Mucosa of gallbladder (tissue), 1 donor: ENCODE results near the gene HOXA3. TPM values are rescaled to one million over a fixed set of nuclear protein-coding genes. Genes with fewer than 3 reads are reported as not detected.

Experiments used
- DNase-seq: peaks from one replicate; pipeline ENCODE4 v3.0.0-alpha.2; 2020; ENCODE audit warnings: low spot score
- total RNA-seq: library from RNA; stranded (reverse); gene quantifications from one replicate; pipeline ENCODE4 v1.2.1, GENCODE V29; 2021
- donor health status: DM: no; HTN: no; CAD: no.

Gene HOXA3
- total RNA-seq, 1 donor from 2014 or later, result 1.8 TPM

GRCh38 chr7:27166531-27167505, 14.4 kb upstream of the HOXA3 start:
- DNase-seq, result no peak

DNA sequence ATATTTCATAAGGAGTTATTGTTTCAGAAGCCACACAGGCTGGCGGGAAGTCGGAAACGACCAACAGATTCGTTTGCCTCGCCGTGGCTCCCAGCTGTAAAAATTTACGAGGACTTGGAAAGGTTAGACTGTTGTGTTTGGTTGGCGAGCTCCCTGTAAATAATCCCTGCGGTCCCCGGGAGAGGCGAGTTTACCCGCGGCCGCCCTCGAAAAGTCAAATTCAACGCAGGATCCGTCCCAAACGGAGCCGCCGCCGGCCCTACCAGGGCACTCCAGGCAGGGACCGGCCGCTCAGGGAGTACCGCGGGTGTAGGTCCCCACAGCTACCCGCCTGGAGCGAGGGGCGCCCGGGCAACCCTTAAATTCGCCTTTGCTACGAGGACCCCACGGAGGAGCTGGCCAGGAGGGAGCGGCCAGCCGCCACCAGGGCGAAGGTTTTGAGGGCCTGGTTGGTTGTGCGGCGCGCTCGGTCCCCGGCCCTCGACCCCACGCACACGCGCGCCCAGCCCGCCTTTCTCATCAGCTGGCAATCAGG, 13.7 kb upstream of the HOXA3 start:
- DNase-seq, result no peak

- no peak for DNase-seq
Observed at GRCh38 chr7:27165089-27165995, 13.0 kb upstream of the HOXA3 start, which contains the start of gene HOXA9. Gene HOXA9 (minus strand): TSS chr7:27165537. CDS start chr7:27165457, 80 bp downstream.

DNA sequence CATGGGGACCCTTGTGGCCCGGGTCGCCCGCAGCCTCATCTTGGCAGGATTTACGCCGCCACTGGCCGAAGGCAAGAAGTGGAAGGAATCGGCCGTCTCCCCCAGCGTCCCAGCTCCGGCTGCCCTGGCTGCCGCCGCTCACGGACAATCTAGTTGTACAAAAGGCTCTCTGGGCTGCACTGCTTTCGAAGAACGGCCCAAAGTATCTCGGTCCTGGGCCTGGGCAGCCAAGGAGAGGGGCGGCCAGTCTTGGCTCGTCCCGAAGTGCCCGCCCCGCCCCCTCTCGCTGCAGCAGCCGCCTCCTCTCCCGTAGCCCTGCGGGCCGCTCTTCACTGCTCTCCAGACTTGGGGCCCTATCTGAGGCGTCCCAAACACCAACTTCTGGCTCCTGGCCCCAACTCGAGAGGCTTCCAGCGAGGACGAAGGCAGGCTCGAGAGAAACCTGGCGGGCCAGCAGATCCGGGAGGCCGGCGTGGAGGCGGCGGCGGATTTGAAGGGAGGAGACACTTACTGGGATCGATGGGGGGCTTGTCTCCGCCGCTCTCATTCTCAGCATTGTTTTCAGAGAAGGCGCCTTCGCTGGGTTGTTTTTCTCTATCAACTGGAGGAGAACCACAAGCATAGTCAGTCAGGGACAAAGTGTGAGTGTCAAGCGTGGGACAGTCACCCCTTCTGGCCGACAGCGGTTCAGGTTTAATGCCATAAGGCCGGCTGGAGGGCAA, 12.1 kb upstream of the HOXA3 start:
- no peak for DNase-seq

DNA sequence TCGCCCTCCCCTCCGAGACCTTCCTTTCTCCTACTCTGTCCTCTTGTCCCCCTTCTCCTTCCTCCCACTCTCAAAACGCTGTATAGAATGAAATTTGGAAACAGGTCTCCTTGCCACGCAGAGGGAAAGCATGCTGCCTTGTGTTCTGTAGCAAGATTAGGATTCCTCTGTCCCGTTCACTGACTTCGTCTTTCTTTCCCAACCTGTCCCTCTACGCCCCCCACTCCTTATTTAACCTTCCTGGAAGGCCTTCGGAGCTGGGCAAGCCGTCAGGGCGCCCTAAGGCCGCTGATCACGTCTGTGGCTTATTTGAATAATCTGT, 11.6 kb upstream of the HOXA3 start:
- no peak for DNase-seq

DNA sequence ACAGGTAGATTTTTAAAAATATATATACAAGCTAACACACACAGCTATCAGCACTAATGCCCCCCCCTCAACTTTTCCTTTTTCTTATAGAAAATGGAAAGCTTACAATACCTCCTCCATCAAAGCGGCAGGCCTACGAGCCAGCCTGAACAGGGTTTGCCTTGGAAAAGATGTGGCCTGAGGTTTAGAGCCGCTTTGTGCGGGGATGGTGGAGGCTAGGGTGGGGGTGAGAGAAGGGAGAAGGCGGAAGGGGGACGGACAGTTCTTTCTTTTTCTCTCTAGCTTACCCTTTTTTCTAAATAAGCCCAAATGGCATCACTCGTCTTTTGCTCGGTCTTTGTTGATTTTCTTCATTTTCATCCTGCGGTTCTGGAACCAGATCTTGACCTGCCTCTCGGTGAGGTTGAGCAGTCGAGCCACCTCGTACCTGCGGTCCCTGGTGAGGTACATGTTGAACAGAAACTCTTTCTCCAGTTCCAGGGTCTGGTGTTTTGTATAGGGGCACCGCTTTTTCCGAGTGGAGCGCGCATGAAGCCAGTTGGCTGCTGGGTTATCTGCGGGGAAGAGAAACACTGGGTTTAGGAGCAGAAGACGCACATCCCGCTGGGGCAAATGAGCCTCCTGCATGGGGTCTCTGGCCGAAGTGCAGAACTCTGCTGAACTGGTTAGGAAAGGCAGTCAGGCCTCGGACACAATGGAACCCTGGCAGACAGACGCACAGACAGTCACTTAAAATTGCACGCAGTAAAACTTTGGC, 11.1 kb upstream of the HOXA3 start:
- DNase-seq, result no peak

GRCh38 chr7:27162561-27163287, 10.3 kb upstream of the HOXA3 start:
- DNase-seq, result no peak

GRCh38 chr7:27161721-27162560, 9.6 kb upstream of the HOXA3 start:
- DNase-seq, result no peak

GRCh38 chr7:27161214-27161720, 8.9 kb upstream of the HOXA3 start:
- no peak for DNase-seq

- DNase-seq, result peak; percentile 72
Observed at GRCh38 chr7:27160546-27161213, 8.3 kb upstream of the HOXA3 start.

DNA sequence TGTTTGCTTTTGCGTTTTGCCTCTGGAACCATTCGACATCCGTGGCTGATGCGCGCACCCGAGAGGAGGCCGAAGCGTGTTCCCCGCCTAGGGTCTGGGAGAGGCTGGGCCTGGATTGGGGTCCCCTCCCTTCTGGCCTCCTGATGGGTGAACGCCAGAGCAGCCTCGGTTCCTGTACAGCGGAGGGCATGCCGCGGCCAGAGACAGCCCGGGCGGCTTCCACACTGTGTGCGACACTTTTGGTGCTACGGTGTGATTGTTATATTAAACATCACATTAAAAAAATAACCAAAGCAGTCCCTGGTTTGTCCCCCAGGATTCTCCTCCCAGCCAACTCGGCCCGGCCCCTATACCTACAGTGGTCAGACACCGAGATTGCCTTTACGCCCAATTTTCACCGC, 7.8 kb upstream of the HOXA3 start:
- DNase-seq, result no peak

- DNase-seq, result no peak
Observed at GRCh38 chr7:27159266-27160144, 7.1 kb upstream of the HOXA3 start.

- DNase-seq, result no peak
Observed at GRCh38 chr7:27158436-27159265, 6.3 kb upstream of the HOXA3 start.

GRCh38 chr7:27157702-27158431, 5.5 kb upstream of the HOXA3 start:
- no peak for DNase-seq

DNA sequence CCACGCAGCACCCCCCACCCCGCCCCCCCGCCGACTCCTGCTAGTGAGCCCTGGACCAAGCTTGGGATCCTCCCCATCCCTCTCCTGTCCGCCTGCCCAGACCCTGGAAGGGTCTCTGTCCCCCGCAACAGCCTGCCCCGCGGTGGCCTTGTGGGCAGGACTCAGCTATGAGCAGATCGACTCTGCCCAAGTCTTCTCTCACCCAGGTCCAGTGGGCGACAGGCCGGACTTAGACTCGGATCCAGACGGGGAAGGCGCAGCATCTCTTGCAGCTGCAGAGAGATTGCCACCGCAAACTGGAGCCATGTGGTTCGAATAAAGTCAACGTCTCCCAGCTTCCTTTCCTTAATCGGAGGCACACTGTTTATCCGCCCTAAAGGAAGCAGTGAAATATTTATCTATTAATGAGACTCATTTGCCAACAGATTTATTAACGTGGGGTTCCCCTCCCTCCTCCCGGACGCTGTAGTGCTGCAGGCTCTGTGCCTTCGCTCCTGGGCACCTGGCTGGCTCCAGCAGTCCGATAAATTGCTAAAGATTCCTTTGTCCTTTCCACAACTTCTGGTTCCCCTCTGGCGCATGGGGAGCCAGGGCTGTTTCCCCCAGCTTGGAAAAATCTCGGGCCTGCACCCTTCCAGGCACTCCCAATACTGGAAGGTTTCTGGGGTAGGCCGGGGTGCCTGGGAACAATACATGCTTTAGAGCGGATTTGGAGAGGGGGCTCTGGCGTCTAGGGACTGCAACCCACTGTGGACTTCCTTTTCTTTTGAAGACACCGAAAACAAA, 4.7 kb upstream of the HOXA3 start:
- no peak for DNase-seq
